Hippocampal formation (tissue), 2 donors: Measurements from ENCODE around the gene GRAMD2B.
"Not testable (repeated sequence)": the region's sequence is repeated elsewhere in the genome, so short reads cannot be mapped to it uniquely, and the experiment has no call there.

Source experiments
- DNase-seq, 2 donors: peaks; one replicate each; lab custom pipeline; 2025; lab: John Stamatoyannopoulos, UW

The GRAMD2B gene

GRCh38 chr5:126450346-126450745 lies 27.1 kb downstream of the GRAMD2B start:
- no peak for DNase-seq

GRCh38 chr5:126450907-126451306 lies 27.7 kb downstream of the GRAMD2B start:
- no peak for DNase-seq

- DNase-seq = no peak
Measured at GRCh38 chr5:126452477-126452876, 29.3 kb downstream of the GRAMD2B start.

GRCh38 chr5:126454081-126454480 lies 30.9 kb downstream of the GRAMD2B start:
- DNase-seq = peak; percentile 80 to 90

GRCh38 chr5:126454535-126454934 lies 31.3 kb downstream of the GRAMD2B start:
- no peak for DNase-seq

- DNase-seq = no peak
Measured at GRCh38 chr5:126455264-126455663, 32.1 kb downstream of the GRAMD2B start.

GRCh38 chr5:126455728-126456127 lies 32.5 kb downstream of the GRAMD2B start:
- no peak for DNase-seq

GRCh38 chr5:126456217-126456820 lies 33.1 kb downstream of the GRAMD2B start:
- no peak for DNase-seq

GRCh38 chr5:126460459-126460858 lies 37.2 kb downstream of the GRAMD2B start:
- DNase-seq = peak; percentile 16 to 47

- DNase-seq = no peak
Measured at GRCh38 chr5:126460977-126461376, 37.8 kb downstream of the GRAMD2B start.

- no peak for DNase-seq
Measured at GRCh38 chr5:126461838-126462237, 38.6 kb downstream of the GRAMD2B start.

GRCh38 chr5:126462239-126463014 lies 39.2 kb downstream of the GRAMD2B start:
- DNase-seq = no peak

- no peak for DNase-seq
Measured at GRCh38 chr5:126464016-126464415, 40.8 kb downstream of the GRAMD2B start.

- DNase-seq = no peak
Measured at GRCh38 chr5:126464959-126465358, 41.8 kb downstream of the GRAMD2B start.

GRCh38 chr5:126468091-126468490 lies 44.9 kb downstream of the GRAMD2B start:
- DNase-seq = no peak

GRCh38 chr5:126469536-126470316 lies 46.5 kb downstream of the GRAMD2B start:
- no peak for DNase-seq

- not testable (repeated sequence) for DNase-seq
Measured at GRCh38 chr5:126470529-126470928, 47.3 kb downstream of the GRAMD2B start.

GRCh38 chr5:126471247-126471646 lies 48.0 kb downstream of the GRAMD2B start:
- no peak for DNase-seq

GRCh38 chr5:126471875-126472537 lies 48.8 kb downstream of the GRAMD2B start:
- no peak for DNase-seq

GRCh38 chr5:126472538-126472889 lies 49.3 kb downstream of the GRAMD2B start:
- DNase-seq = no peak

- peak; percentile 12 to 30 for DNase-seq
Measured at GRCh38 chr5:126477294-126478117, 54.3 kb downstream of the GRAMD2B start.
